ENCODE data around the gene HOXD8. TPM values are rescaled to one million over a fixed set of nuclear protein-coding genes. Genes with fewer than 3 reads are reported as not detected.

HOXD8 gene
- total and polyA plus RNA-seq, 10 of the 15 experiments (the other 5 are each of a cell fraction or from before 2014, with no cell fraction given): not detected

- Histone ChIP-seq H3K9ac (ENCODE audit: control insufficient read depth, insufficient read depth, low read length) (no peak overlapping the region), H4K20me1 (ENCODE audit: control insufficient read depth, insufficient read depth) (no peaks in the 10 kb centered on the region), H2AFZ (ENCODE audit: control insufficient read depth, low read depth, low read length) (no peak overlapping the region), H3K9me3 (replicated peaks; ENCODE audit: control insufficient read depth, insufficient read depth, low read length) (peaks cover 1% of the 10 kb centered on the region; the same call in 1 of the 3 replicates), H3K4me3 (no peak overlapping the region), H3K27me3 (replicated peaks in 1 of 2; ENCODE audit: control insufficient read depth in 2 of 2, insufficient read depth in 2 of 2, low read length in 1 of 2) (peaks cover 7 to 37% of the 10 kb centered on the region in 2 experiments), H3K4me1 (ENCODE audit: control insufficient read depth, insufficient read depth, low read length) (no peaks in the 10 kb centered on the region), H3K27ac (ENCODE audit: control insufficient read depth, insufficient read depth) (no peak overlapping the region), H3K36me3 (ENCODE audit: control insufficient read depth in 2 of 2, insufficient read depth in 2 of 2, low read length in 1 of 2) (no peaks in the 10 kb centered on the region), H3K79me2 (ENCODE audit: control insufficient read depth, insufficient read depth, low read length) (no peaks in the 10 kb centered on the region), H3K4me2 (ENCODE audit: control insufficient read depth, insufficient read depth) (no peak overlapping the region)
- SMC1A ChIA-PET (ENCODE audit: uncharacterized antibody, unreplicated experiment): no interaction called here
- RAD21 ChIA-PET (ENCODE audit: unreplicated experiment): no interaction called here
- 23% methylated on average over 13 of the region's 13 CpGs for WGBS (ENCODE audit: insufficient coverage, insufficient replicate concordance, low lambda C conversion rate, missing lambda C conversion rate)
- FAIRE-seq (no peak), DNase-seq (ENCODE audit: low read depth, low spot score) (no peak), ATAC-seq (no peak)
- POLR2A ChIA-PET: no interaction called here
- CTCF ChIA-PET: interaction anchor here (0.6 to 1.4 kb wide), 5 partner anchors 10 to 531 kb away, joined by 3 to 7 read pairs (median 4); no protein-coding TSS in a partner anchor
- TF ChIP-seq CHD1 (IDR thresholded peaks at IDR 0.05; ENCODE audit: low read depth, low read length) (no peak), GABPA (IDR thresholded peaks at IDR 0.05; ENCODE audit: low read depth) (no peak)
- no TSS peak for BruUV-seq (replicated peaks)
- intact Hi-C loops (cut with micrococcal nuclease; ENCODE audit: unreplicated experiment): no loop called here
- in situ Hi-C loops (cut with MboI): loop anchor here (10.0 kb wide), 1 partner anchor 704 kb away; no protein-coding TSS in a partner anchor
These were observed 8.9 kb upstream of the HOXD8 start for GRCh38 chr2:176120364-176121189.

- SMC1A ChIA-PET (ENCODE audit: uncharacterized antibody, unreplicated experiment): no interaction called here
- intact Hi-C loops (cut with micrococcal nuclease; ENCODE audit: unreplicated experiment) (no loop called here), in situ Hi-C loops (cut with MboI) (loop anchor here (10.0 kb wide), 1 partner anchor 703 kb away; no protein-coding TSS in a partner anchor)
- ATAC-seq (no peak), DNase-seq (ENCODE audit: low read depth, low spot score) (no peak), FAIRE-seq (no peak)
- Histone ChIP-seq H3K27ac (ENCODE audit: control insufficient read depth, insufficient read depth) (no peak overlapping the region), H3K9ac (ENCODE audit: control insufficient read depth, insufficient read depth, low read length) (no peak overlapping the region), H3K36me3 (ENCODE audit: control insufficient read depth in 2 of 2, insufficient read depth in 2 of 2, low read length in 1 of 2) (no peaks in the 10 kb centered on the region), H3K4me1 (ENCODE audit: control insufficient read depth, insufficient read depth, low read length) (no peaks in the 10 kb centered on the region), H3K4me3 (no peak overlapping the region), H3K79me2 (ENCODE audit: control insufficient read depth, insufficient read depth, low read length) (no peaks in the 10 kb centered on the region), H3K27me3 (replicated peaks in 1 of 2; ENCODE audit: control insufficient read depth in 2 of 2, insufficient read depth in 2 of 2, low read length in 1 of 2) (peaks cover 5 to 37% of the 10 kb centered on the region in 2 experiments), H3K4me2 (ENCODE audit: control insufficient read depth, insufficient read depth) (no peak overlapping the region), H2AFZ (ENCODE audit: control insufficient read depth, low read depth, low read length) (no peak overlapping the region), H3K9me3 (replicated peaks; ENCODE audit: control insufficient read depth, insufficient read depth, low read length) (peaks cover 1% of the 10 kb centered on the region; the same call in 1 of the 3 replicates), H4K20me1 (ENCODE audit: control insufficient read depth, insufficient read depth) (no peaks in the 10 kb centered on the region)
- RAD21 ChIA-PET (ENCODE audit: unreplicated experiment): no interaction called here
- CTCF ChIA-PET: interaction anchor here (0.7 to 1.4 kb wide), 5 partner anchors 11 to 530 kb away, joined by 3 to 7 read pairs (median 4); no protein-coding TSS in a partner anchor
- 47% methylated on average over 51 of the region's 53 CpGs for WGBS (ENCODE audit: insufficient coverage, insufficient replicate concordance, low lambda C conversion rate, missing lambda C conversion rate)
- POLR2A ChIA-PET: no interaction called here
- BruUV-seq (replicated peaks): no TSS peak
- TF ChIP-seq SMARCA5 (IDR thresholded peaks at IDR 0.05) (no peak), BACH1 (IDR thresholded peaks at IDR 0.05; ENCODE audit: borderline replicate concordance) (no peak), E4F1 (IDR thresholded peaks at IDR 0.05; ENCODE audit: borderline replicate concordance, partially characterized antibody) (no peak), CHD2 (IDR thresholded peaks at IDR 0.05; ENCODE audit: borderline replicate concordance, low read depth, low read length) (no peak), SIN3A (IDR thresholded peaks at IDR 0.05; ENCODE audit: low read depth, low read length) (no peak), NFIC (IDR thresholded peaks at IDR 0.05; ENCODE audit: low read depth, low read length) (no peak), IKZF2 (IDR thresholded peaks at IDR 0.05) (no peak), ZNF274 (IDR thresholded peaks at IDR 0.05; ENCODE audit: insufficient read depth, insufficient read length) (no peak), NFYA (IDR thresholded peaks at IDR 0.05; ENCODE audit: borderline replicate concordance, low read depth, low read length) (no peak), SMC3 (IDR thresholded peaks at IDR 0.05; ENCODE audit: borderline replicate concordance, low read length) (no peak), ZZZ3 (IDR thresholded peaks at IDR 0.05; ENCODE audit: control insufficient read depth, insufficient read length, low read depth) (no peak)
These were observed 8.1 kb upstream of the HOXD8 start for GRCh38 chr2:176121190-176122051.
